Measurements from ENCODE around the gene TAF1D.
A peak's percentile ranks its signal among the peaks of the same experiment; 100 is the strongest.

The TAF1D gene

DNA sequence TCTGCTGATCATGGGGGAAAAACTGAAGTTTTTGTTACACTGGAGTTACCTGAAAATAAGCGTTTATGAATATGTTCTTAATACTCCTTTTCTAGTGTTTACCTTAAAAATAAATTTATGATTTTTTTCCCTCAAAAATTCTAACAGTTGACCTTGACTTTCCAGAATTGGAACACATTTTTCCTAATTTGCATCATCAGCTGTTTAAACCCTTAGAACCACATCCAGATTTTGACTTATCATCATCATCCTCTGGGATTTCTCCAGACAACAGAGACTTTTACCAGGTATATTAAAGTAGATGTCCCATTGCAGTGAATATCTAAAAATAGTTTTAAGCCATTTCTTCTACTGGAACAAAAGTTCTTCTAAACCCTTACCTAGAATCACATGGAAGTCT, 17.2 kb downstream of the TAF1D start:
- no peak overlapping the region for H3K27ac Mint-ChIP-seq
- no peak overlapping the region for H3K4me3 Mint-ChIP-seq
- no peaks in the 10 kb centered on the region for H3K9me3 Mint-ChIP-seq
- peaks cover 50% of the 10 kb centered on the region for H3K36me3 Mint-ChIP-seq
- DNase-seq = no peak
- peaks cover 10% of the 10 kb centered on the region for H3K4me1 Mint-ChIP-seq
- no peaks in the 10 kb centered on the region for H3K27me3 Mint-ChIP-seq
- CTCF ChIA-PET = no interaction called here

DNA sequence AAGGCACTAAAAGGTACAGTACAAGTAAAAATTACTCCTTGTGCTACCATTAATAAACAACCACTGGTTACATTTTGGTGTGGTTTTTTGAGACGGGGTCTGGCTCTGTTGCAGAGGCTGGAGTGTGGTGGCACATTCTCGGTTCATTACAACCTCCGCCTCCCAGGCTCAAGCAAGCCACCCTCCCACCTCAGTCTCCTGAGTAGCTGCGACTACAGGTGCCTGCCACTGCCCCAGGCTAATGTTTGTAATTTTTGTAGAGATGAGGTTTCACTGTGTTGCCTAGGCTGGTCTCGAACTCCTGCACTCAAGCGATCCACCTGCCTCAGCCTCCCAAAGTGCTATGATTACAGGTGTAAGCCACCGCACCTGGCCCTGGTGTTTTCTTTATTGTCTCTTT, 20.8 kb downstream of the TAF1D start:
- Mint-ChIP-seq H3K36me3 (peaks cover 55% of the 10 kb centered on the region), H3K27ac (no peak overlapping the region), H3K4me3 (no peak overlapping the region), H3K4me1 (peaks cover 26% of the 10 kb centered on the region), H3K27me3 (no peaks in the 10 kb centered on the region), H3K9me3 (no peaks in the 10 kb centered on the region)
- DNase-seq = no peak
- CTCF ChIA-PET = no interaction called here

DNA sequence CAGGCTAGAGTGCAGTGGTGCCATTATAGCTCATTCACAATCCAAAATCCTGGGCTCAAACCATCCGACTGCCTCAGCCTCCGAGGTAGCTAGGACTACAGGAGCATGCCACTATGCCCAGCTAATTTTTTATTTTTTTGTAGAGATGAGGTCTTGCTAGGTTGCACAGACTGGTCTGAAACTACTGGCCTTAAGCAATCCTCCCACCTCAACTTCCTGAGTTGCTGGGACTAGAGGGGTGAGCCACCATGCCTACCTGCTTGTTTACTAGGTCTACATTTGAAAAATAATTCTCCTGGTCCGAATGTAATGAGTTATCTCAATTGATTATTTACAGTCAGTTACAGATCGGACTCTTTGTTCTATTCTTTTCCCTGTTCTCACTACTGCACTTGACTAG, 22.0 kb downstream of the TAF1D start:
- H3K4me1 Mint-ChIP-seq = peaks cover 26% of the 10 kb centered on the region
- CTCF ChIA-PET = no interaction called here
- peaks cover 62% of the 10 kb centered on the region for H3K36me3 Mint-ChIP-seq
- H3K9me3 Mint-ChIP-seq = no peaks in the 10 kb centered on the region
- H3K4me3 Mint-ChIP-seq = no peak overlapping the region
- no peaks in the 10 kb centered on the region for H3K27me3 Mint-ChIP-seq
- no peak overlapping the region for H3K27ac Mint-ChIP-seq
- no peak for DNase-seq

DNA sequence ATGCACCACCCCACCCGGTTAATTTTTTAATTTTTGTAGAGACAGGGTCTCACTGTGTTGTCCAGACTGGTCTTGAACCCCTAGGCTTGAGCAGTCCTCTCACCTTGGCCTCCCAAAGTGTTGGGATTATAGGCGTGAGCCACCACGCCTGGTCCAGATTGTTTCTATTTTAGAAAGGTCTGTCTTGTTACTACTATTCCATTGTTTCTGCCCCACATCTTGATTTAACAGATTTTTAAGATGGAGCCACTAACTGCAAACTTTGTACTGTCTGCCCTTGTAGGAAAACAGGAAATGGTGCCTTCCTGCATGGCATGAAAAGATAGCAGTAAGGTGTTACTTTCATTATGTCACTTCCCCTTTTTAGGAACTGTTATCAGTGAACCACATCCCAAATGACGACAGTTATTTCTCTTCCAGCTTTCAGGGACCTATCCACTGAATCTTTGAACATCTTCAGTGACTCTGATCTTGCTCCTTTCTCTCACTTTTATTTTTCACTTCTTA, 23.2 kb downstream of the TAF1D start:
- Mint-ChIP-seq H3K36me3 (peaks cover 68% of the 10 kb centered on the region), H3K4me3 (no peak overlapping the region), H3K27me3 (no peaks in the 10 kb centered on the region), H3K4me1 (peaks cover 26% of the 10 kb centered on the region), H3K9me3 (no peaks in the 10 kb centered on the region), H3K27ac (peak overlapping the region; percentile 38)
- CTCF ChIA-PET = no interaction called here
- DNase-seq = no peak

DNA sequence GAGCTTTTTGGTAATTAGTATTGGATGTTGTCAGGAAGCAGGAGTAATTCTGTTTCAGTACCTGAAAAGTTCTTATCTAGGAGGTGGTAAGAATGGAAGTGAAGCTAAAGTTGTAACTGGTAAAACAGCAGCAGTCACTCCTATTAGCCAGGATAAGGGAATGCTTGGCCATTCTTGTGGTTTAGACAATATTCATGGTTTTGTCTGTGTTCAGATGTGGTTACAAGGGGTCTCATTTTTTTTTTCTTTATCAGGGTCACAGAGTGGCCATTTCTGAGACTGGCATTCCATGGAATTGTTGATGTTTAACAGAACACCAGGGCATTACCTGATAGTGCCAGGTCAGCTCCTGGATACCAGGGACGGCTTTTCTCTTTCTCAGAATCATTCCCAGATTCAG, 23.8 kb downstream of the TAF1D start:
- no peaks in the 10 kb centered on the region for H3K27me3 Mint-ChIP-seq
- CTCF ChIA-PET = interaction anchor here (0.8 kb wide), 1 partner anchor 788 kb away, joined by 3 read pairs; no protein-coding TSS in a partner anchor
- H3K9me3 Mint-ChIP-seq = no peaks in the 10 kb centered on the region
- peaks cover 73% of the 10 kb centered on the region for H3K36me3 Mint-ChIP-seq
- peaks cover 26% of the 10 kb centered on the region for H3K4me1 Mint-ChIP-seq
- no peak for DNase-seq
- peak overlapping the region; percentile 38 for H3K27ac Mint-ChIP-seq
- no peak overlapping the region for H3K4me3 Mint-ChIP-seq

DNA sequence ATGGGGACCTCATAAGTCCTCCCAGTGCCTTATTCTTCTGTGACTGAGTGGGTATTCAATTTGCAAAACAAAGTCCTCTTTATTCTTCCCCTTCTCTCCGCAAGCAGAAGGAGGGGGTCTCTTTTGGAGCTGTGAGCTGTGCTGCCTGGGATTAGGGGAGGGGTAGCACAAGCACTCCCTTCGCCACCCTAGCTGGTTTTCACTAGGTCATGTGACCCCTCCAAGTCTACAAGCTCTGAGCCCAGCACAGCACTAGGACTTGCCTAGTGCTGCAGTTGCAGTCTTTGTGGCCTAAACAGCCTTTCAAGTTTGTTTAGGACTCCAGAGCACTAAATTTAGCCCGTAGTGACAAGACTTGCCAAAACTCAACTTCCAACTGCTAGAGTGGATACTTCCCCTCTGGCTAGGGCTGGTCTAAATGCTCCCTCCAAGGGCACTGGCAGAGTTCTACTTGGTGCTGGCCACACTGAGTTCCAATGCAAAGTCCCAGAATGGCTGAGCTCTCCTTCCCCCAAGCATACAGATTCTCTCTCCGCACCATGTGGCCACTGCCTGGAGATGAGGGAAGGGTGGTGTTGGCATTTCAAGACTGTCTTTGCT, 25.4 kb downstream of the TAF1D start:
- no peak for DNase-seq
- H3K4me3 Mint-ChIP-seq = no peak overlapping the region
- peaks cover 4% of the 10 kb centered on the region for H3K9me3 Mint-ChIP-seq
- H3K36me3 Mint-ChIP-seq = peaks cover 71% of the 10 kb centered on the region
- peaks cover 23% of the 10 kb centered on the region for H3K4me1 Mint-ChIP-seq
- CTCF ChIA-PET = no interaction called here
- peak overlapping the region; percentile 45 for H3K27ac Mint-ChIP-seq
- no peaks in the 10 kb centered on the region for H3K27me3 Mint-ChIP-seq

DNA sequence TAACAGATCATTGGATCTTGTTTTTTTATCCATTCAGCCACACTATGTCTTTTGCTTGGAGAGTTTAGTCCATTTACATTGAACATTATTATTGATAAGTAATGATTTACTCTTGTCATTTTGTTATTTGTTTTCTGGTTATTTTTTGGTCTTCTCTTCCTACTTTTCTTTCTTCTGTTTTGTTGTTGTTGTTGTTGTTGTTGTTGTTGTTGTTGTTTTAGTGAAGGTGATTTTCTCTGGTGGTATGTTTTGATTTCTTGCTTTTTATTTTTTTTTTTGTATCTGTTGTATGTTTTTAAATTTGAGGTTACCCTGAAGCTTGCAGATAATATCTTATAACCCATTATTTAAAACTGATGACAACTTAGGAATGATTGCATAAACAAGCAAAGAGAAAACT, 28.6 kb downstream of the TAF1D start:
- peaks cover 88% of the 10 kb centered on the region for H3K36me3 Mint-ChIP-seq
- CTCF ChIA-PET = no interaction called here

DNA sequence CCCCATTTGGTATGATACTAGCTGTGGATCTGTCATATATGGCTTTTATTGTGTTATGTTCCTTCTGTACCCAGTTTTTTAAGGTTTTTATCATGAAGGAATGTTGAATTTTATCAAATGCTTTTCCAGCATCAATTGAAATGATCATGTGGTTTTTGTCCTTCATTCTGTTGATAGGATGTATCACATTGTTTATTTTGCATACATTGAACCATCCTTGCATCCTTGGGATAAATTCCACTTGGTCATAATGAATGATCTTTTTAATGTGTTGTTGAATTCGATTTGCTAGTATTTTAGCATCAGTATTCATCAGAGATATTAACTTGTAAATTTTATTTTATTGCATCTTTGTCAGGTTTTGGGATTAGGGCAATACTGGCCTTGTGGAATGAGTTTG, 31.1 kb downstream of the TAF1D start:
- H3K36me3 Mint-ChIP-seq = peaks cover 87% of the 10 kb centered on the region
- CTCF ChIA-PET = no interaction called here
- H3K4me3 Mint-ChIP-seq = no peak overlapping the region
- peaks cover 25% of the 10 kb centered on the region for H3K9me3 Mint-ChIP-seq
- H3K27ac Mint-ChIP-seq = no peak overlapping the region
- no peaks in the 10 kb centered on the region for H3K27me3 Mint-ChIP-seq
- no peak for DNase-seq
- H3K4me1 Mint-ChIP-seq = no peaks in the 10 kb centered on the region

More for the DNA sequence above, 28.6 kb downstream of the TAF1D start:
- no peak for DNase-seq
- no peak overlapping the region for H3K4me3 Mint-ChIP-seq
- H3K27me3 Mint-ChIP-seq = no peaks in the 10 kb centered on the region
- H3K9me3 Mint-ChIP-seq = peaks cover 25% of the 10 kb centered on the region
- H3K4me1 Mint-ChIP-seq = peaks cover 7% of the 10 kb centered on the region
- peak overlapping the region; percentile 33 for H3K27ac Mint-ChIP-seq

DNA sequence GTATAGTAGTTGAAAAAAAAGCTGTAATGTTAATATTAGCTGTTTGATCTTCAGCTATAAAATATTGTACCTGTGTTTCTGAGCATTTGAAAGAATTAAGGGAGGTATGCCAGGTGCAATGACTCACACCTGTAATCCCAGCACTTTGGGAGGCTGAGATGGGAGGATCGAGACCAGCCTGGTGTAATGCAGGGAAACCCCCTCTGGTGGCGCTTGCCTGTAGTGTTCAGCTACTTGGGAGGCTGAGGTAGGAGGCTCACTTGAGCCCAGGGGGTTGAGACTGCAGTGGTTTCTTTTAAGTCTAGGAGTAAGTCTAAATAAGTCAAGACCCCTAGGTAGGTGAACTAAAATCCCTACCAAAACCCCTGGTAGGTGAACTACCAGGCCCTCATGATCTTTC, 37.1 kb downstream of the TAF1D start:
- Mint-ChIP-seq H3K4me1 (no peaks in the 10 kb centered on the region), H3K27ac (no peak overlapping the region), H3K36me3 (peaks cover 70% of the 10 kb centered on the region), H3K4me3 (no peak overlapping the region), H3K9me3 (peaks cover 6% of the 10 kb centered on the region), H3K27me3 (no peaks in the 10 kb centered on the region)
- peak; percentile 26 for DNase-seq
- CTCF ChIA-PET = no interaction called here

DNA sequence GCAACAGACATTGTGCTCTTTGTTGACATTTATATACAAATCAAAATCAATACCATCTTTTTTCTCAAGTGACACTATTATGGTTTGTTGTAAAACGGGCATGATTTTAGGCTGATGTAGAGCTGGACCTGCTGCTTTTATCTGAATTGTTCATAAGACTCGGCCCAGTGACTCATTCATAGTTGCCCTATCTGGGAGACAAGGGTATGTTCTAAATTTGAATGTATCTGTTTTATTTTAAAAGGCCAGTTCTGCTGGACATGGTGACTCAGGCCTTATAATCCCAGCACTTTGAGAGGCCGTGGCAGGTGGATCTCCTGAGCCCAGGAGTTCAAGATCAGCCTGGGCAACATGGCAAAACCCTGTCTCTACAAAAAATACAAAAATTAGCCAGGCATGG, 40.5 kb downstream of the TAF1D start:
- H3K4me3 Mint-ChIP-seq = no peak overlapping the region
- DNase-seq = no peak
- H3K36me3 Mint-ChIP-seq = peaks cover 72% of the 10 kb centered on the region
- no peaks in the 10 kb centered on the region for H3K27me3 Mint-ChIP-seq
- no peaks in the 10 kb centered on the region for H3K4me1 Mint-ChIP-seq
- no peak overlapping the region for H3K27ac Mint-ChIP-seq
- no peaks in the 10 kb centered on the region for H3K9me3 Mint-ChIP-seq
- CTCF ChIA-PET = no interaction called here

DNA sequence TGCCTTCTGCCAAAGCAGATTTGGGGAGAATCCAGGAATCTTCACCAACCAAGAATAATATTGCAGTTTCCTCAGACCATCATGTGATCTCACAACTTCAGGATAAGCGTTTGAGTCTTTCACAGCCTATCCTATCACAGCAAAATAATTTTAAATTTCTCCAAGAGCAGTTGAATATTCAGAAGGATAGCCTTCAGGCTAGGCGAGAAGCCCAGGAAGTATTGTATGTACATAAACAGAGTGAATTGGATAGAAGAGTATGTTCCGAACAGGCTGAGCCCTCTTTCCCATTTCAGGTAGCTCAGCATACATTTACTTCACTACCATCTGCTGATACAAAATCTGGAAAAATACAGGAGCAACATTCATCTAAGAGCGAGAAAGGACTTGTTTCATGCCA, 43.7 kb downstream of the TAF1D start:
- CTCF ChIA-PET = no interaction called here
- Mint-ChIP-seq H3K4me1 (no peaks in the 10 kb centered on the region), H3K9me3 (no peaks in the 10 kb centered on the region), H3K27me3 (no peaks in the 10 kb centered on the region), H3K36me3 (peaks cover 59% of the 10 kb centered on the region), H3K4me3 (no peak overlapping the region), H3K27ac (no peak overlapping the region)
- DNase-seq = no peak

DNA sequence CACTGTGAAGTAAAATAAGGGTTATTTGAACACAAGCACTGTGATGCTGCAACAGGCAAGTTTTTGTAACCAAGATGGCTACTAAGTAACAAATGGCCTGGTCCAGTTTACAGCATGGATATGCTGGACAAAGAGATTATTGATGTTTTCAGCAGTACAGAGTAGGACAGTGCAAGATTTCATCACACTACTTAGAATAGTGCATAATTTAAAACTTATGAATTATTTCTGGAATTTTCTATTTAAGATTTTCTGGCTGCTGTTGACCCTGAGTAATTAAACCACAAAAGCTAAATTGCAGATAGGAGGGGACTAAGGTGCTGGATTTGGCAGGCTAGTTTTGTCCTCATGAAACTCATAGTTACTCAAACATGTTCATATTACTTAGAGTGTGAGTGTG, 46.7 kb downstream of the TAF1D start:
- CTCF ChIA-PET = no interaction called here
- no peak overlapping the region for H3K27ac Mint-ChIP-seq
- H3K9me3 Mint-ChIP-seq = no peaks in the 10 kb centered on the region
- no peak overlapping the region for H3K4me3 Mint-ChIP-seq
- DNase-seq = no peak
- no peaks in the 10 kb centered on the region for H3K27me3 Mint-ChIP-seq
- H3K4me1 Mint-ChIP-seq = no peaks in the 10 kb centered on the region
- peaks cover 53% of the 10 kb centered on the region for H3K36me3 Mint-ChIP-seq

DNA sequence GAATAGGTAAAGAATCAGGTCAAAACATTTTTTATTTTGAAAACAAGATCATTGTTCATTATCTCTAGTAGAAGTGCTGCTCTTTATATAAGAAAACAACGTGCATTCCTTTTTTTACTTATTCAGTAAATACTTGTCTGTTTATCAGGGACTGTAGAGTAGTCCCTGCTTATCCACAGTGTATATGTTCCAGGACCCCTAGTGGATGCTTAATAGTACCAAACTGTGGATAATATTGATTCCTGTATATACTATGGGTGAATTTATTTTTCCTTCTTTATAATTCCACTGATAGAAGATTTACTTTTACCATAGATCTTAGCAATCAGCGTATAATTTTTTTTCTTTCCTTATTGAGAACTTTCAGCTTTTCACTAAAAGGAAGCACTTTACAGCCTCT, 47.2 kb downstream of the TAF1D start:
- Mint-ChIP-seq H3K4me1 (peaks cover 3% of the 10 kb centered on the region), H3K27me3 (no peaks in the 10 kb centered on the region), H3K4me3 (no peak overlapping the region), H3K36me3 (peaks cover 53% of the 10 kb centered on the region), H3K9me3 (no peaks in the 10 kb centered on the region), H3K27ac (no peak overlapping the region)
- CTCF ChIA-PET = no interaction called here
- no peak for DNase-seq

DNA sequence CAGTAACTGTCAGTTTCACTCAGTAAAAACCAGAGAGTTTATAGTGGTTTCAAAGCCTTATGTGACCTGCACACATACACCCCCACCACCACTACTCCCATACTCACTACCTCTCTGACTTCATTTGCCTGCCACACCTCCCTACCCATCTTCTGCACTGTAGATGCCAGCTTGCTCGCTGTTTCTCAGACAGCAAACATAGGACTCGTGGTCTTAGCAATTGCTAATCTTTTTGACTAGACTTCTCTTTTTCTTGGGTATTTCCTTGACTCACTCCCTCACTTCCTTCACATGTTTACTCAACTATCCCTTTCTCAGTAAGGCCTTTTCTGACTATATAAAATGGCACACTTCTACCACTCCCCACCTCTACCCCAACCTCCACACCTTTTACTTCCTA, 52.1 kb downstream of the TAF1D start:
- CTCF ChIA-PET = no interaction called here
- Mint-ChIP-seq H3K4me1 (peaks cover 6% of the 10 kb centered on the region), H3K27ac (no peak overlapping the region), H3K4me3 (no peak overlapping the region), H3K27me3 (no peaks in the 10 kb centered on the region), H3K9me3 (no peaks in the 10 kb centered on the region), H3K36me3 (peaks cover 52% of the 10 kb centered on the region)
- DNase-seq = no peak

DNA sequence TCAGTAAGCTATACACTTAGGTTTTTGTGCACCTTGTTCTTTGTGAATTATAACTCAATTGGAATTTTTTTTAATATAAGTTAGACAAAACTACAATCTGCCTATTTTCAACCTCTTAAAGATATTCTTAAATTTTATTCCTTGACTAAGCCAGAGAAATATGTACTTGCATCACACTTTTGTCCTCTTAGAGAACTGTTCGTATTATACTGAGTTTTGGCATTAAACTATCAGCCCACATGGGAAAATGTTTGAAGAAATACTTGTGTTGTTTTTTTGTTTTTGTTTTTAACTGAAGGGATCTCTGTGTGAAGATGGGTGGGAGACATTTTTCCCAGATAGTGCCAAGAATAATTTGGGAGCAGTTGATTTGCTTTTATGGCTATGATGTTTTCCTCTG, 54.5 kb downstream of the TAF1D start:
- Mint-ChIP-seq H3K27ac (no peak overlapping the region), H3K4me3 (no peak overlapping the region), H3K27me3 (no peaks in the 10 kb centered on the region), H3K36me3 (peaks cover 68% of the 10 kb centered on the region), H3K4me1 (peaks cover 6% of the 10 kb centered on the region), H3K9me3 (no peaks in the 10 kb centered on the region)
- no peak for DNase-seq
- CTCF ChIA-PET = no interaction called here

DNA sequence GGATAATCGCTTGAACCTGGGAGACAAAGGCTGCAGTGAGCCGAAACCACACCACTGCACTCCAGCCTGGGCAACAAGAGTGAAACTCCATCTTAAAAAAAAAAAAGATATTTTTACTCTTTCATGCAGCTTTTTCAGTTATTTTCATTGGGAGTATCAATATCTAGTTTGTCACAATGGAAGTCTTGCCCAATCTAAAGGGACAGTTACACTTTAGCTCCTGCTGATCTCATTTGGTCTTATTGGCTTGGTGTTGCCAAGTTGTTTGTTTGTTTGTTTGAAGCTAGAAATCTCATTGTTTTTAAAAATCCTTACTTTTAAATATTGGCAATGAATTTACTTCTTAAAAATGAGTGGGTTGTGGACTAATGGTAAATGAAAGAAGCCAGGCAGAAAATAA, 55.1 kb downstream of the TAF1D start:
- peaks cover 68% of the 10 kb centered on the region for H3K36me3 Mint-ChIP-seq
- no peak overlapping the region for H3K27ac Mint-ChIP-seq
- no peaks in the 10 kb centered on the region for H3K9me3 Mint-ChIP-seq
- CTCF ChIA-PET = no interaction called here
- DNase-seq = no peak
- no peak overlapping the region for H3K4me3 Mint-ChIP-seq
- H3K27me3 Mint-ChIP-seq = no peaks in the 10 kb centered on the region
- H3K4me1 Mint-ChIP-seq = peaks cover 6% of the 10 kb centered on the region

Measured in activated naive CD4-positive, alpha-beta T cell treated with anti-CD3 and anti-CD28 coated beads, Interleukin-2, amount 10 ng/mL, durations not matched to agents 7 days and 5 days (primary cell).